ENCODE measurements around the gene FBXO40.
"Not testable (repeated sequence)": the region's sequence is repeated elsewhere in the genome, so short reads cannot be mapped to it uniquely, and the experiment has no call there.

The FBXO40 gene

DNA sequence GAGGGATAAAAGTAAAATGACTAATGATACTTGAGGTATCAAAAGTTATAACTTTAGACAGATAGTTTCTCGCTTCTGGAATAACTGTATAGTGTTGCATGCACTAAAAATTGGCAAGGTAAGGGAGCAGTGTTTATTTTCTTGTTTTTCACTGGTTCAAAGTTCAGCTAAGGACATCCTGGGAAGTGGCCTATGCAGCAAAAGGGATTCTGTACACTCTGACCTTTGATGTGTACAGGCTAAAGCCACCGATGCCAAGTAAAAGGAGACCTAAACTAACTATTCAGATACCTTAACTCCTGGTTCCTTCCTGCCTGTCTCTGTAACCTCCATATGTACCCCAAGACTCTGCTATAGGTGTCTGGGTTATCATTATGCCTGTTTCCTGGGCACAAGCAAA, 1.7 kb downstream of the FBXO40 start:
- H3K4me3 ChIP-seq (ENCODE audit: low read depth, low read length) = no peak overlapping the region
- DNase-seq (ENCODE audit: low read depth, low spot score) = no peak
- in situ Hi-C loops (cut with HindIII; ENCODE audit: low sequenced_read_pairs) = no loop called here
- TF ChIP-seq, protein P1, sequence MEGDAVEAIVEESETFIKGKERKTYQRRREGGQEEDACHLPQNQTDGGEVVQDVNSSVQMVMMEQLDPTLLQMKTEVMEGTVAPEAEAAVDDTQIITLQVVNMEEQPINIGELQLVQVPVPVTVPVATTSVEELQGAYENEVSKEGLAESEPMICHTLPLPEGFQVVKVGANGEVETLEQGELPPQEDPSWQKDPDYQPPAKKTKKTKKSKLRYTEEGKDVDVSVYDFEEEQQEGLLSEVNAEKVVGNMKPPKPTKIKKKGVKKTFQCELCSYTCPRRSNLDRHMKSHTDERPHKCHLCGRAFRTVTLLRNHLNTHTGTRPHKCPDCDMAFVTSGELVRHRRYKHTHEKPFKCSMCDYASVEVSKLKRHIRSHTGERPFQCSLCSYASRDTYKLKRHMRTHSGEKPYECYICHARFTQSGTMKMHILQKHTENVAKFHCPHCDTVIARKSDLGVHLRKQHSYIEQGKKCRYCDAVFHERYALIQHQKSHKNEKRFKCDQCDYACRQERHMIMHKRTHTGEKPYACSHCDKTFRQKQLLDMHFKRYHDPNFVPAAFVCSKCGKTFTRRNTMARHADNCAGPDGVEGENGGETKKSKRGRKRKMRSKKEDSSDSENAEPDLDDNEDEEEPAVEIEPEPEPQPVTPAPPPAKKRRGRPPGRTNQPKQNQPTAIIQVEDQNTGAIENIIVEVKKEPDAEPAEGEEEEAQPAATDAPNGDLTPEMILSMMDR (IDR thresholded peaks at IDR 0.05; ENCODE audit: low read depth, low read length) = no peak

DNA sequence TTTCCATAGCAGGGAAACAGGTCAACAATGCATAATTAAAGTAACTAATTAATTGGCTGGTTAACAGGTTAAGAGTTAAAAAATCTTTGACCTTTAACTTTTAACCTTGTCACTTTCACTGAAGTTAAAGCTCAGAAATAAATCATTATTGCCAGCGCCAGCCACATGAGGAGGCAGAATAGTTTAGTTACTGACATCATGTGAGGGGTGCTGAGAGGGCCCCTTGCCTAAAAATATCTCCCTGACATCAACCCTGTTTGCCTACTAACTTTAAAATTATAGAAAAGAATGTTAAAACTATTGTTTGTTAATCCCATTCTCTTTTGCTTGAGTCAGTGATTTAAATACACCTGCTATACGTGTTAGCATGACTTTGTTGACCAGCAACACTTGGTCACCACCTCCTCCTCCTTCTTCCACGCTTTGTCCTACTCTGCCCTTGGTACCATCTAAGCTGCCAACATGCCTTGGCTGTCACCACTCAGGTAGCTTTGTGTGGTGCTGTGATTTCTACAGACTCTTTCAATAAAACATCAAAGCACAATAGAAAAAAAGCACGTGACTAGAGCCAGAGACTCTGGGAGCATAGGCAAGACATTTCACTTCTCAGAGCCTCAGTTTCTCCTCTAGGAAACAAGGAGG, 2.7 kb downstream of the FBXO40 start:
- TF ChIP-seq, protein P1 (IDR thresholded peaks at IDR 0.05; ENCODE audit: low read depth, low read length) = no peak
- H3K4me3 ChIP-seq (ENCODE audit: low read depth, low read length) = no peak overlapping the region
- in situ Hi-C loops (cut with HindIII; ENCODE audit: low sequenced_read_pairs) = no loop called here
- no peak for DNase-seq (ENCODE audit: low read depth, low spot score)

DNA sequence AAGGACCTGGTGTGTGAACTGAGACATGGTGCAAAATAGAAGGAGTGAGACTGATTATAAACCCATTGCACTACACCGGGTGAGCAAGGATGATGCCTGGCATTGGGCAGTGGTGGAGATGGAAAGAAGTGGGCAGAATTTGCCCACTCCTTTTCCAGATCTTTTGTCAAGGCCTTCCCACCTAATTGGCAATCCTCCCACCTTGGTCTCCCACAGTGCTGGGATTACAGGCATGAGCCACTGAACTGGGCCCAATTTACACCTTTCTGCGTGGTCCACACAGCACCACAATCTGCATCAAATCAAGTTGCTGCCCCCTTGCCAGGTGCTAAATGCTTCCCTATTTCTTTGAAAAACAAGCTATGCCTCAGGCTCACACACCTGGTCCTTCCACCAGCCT, 5.4 kb downstream of the FBXO40 start:
- no peak overlapping the region for H3K4me3 ChIP-seq (ENCODE audit: low read depth, low read length)
- TF ChIP-seq, protein P1 (IDR thresholded peaks at IDR 0.05; ENCODE audit: low read depth, low read length) = no peak
- in situ Hi-C loops (cut with HindIII; ENCODE audit: low sequenced_read_pairs) = no loop called here
- no peak for DNase-seq (ENCODE audit: low read depth, low spot score)

DNA sequence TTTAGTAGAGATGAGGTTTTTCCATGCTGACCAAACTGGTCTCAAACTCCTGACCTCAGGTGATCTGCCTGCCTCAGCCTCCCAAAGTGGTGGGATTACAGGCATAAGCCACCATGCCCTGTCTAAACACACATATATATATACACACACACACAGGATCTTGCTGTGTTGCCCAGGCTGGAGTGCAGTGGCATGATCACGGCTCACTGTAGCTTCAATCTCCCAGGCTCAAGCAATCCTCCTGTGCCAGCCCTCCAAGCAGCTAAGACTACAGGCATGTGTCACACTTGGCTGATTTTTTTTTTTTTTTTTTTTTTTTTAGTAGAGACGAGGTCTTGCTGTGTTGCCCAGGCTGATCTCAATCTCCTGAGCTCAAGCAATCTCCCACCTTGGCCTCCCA, 6.7 kb downstream of the FBXO40 start:
- H3K4me3 ChIP-seq (ENCODE audit: low read depth, low read length) = not testable (repeated sequence)

DNA sequence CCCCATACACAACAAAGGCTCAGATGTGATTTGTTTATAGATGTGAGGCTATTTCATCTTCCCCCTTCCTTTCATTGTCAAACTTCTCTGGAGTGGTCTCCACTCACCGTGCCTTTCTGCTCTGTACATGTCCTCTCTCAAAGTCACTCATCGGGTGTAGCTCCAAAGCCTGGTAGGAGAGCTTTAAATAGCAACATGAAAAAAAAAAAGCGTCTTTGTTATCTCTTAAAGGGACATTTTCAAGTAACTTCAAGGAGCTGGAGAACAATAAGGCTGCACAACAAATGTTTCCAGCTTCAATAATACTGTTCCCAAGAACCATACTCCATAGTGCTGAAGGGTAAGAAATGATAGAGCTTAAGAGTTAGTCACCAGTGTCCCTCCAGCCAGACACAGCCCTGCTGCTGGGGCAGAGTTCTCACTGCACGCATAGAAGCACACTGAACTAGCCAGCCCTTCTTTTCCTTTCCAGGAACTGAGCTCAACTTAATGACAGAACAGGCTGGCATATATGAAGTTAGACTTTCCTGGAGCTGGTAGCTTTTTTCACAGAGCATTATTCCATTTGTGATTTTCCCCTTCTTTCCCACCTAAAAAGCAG, 8.1 kb downstream of the FBXO40 start:
- in situ Hi-C loops (cut with HindIII; ENCODE audit: low sequenced_read_pairs) = no loop called here

More for the DNA sequence above, 6.7 kb downstream of the FBXO40 start:
- DNase-seq (ENCODE audit: low read depth, low spot score); in situ Hi-C loops (cut with HindIII; ENCODE audit: low sequenced_read_pairs): not testable (repeated sequence)

DNA sequence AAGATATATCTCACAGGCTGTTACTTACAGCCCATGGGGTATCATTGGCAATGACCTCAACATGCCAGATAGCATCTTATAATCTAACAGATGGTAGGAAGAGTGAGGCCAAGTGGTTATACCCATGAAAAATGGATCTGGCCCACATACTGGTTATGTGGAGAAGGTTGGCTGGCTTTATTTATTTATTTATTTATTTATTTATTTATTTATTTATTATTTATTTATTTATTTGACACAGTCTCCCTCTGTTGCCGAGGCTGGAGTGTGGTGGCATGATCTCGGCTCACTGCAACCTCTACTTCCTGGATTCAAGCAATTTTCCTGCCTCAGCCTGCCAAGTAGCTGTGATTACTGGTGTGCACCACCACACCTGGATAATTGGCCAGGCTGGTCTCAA, 11.6 kb downstream of the FBXO40 start:
- in situ Hi-C loops (cut with HindIII; ENCODE audit: low sequenced_read_pairs) = no loop called here
- no peak overlapping the region for H3K4me3 ChIP-seq (ENCODE audit: low read depth, low read length)
- TF ChIP-seq, protein P1 (IDR thresholded peaks at IDR 0.05; ENCODE audit: low read depth, low read length) = no peak
- no peak for DNase-seq (ENCODE audit: low read depth, low spot score)

More for the DNA sequence above, 8.1 kb downstream of the FBXO40 start:
- DNase-seq (ENCODE audit: low read depth, low spot score) = no peak
- TF ChIP-seq, protein P1 (IDR thresholded peaks at IDR 0.05; ENCODE audit: low read depth, low read length) = no peak
- H3K4me3 ChIP-seq (ENCODE audit: low read depth, low read length) = no peak overlapping the region

DNA sequence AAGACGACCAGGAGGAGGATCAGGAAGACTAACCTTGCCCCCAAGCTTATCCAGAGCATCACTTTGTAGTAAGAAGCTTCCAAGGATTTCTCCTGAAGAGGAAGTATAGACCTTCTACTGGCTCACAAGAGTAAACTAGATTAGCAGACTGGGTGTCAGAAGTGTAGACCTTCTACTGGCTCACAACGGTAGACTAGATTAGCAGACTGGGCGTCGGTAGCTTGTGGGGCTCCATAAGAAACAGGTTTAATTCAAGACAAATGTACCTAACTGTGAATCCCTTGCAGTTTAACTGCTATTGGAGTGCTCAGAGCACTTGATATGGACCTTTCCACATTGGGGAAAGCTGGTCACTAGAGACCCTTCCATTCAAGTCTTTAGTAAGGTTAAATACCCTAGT, 12.9 kb downstream of the FBXO40 start:
- no peak overlapping the region for H3K4me3 ChIP-seq (ENCODE audit: low read depth, low read length)
- TF ChIP-seq, protein P1 (IDR thresholded peaks at IDR 0.05; ENCODE audit: low read depth, low read length) = no peak
- DNase-seq (ENCODE audit: low read depth, low spot score) = no peak
- in situ Hi-C loops (cut with HindIII; ENCODE audit: low sequenced_read_pairs) = no loop called here
